Testis (tissue), 3 donors: ENCODE results near the gene C4A. TPM values are rescaled to one million over a fixed set of nuclear protein-coding genes. Genes with fewer than 3 reads are reported as not detected.
"Not testable (repeated sequence)": the region's sequence is repeated elsewhere in the genome, so short reads cannot be mapped to it uniquely, and the experiment has no call there.

Source experiments
- DNase-seq: peaks from one replicate; pipeline ENCODE4 v3.0.0-alpha.2; 2019
- H3K27ac ChIP-seq, 2 donors: fragments of 200-600 bp; sonication (generic); one replicate each; pipeline ENCODE4 v1.5.1; 2019
- H3K27me3 ChIP-seq: fragments of 200-600 bp; sonication (generic); one replicate; pipeline ENCODE4 v1.5.1; 2019
- H3K36me3 ChIP-seq: fragments of 200-600 bp; sonication (generic); one replicate; pipeline ENCODE4 v1.5.1; 2017; ENCODE audit warnings: low read depth; ENCODE audit errors: missing control alignments
- H3K4me1 ChIP-seq: fragments of 200-600 bp; sonication (generic); one replicate; pipeline ENCODE4 v1.5.1; 2019
- H3K4me3 ChIP-seq, 2 donors: fragments of 200-600 bp; sonication (generic); one replicate each; pipeline ENCODE4 v1.5.1; 2017 to 2019
- H3K9me3 ChIP-seq: fragments of 200-600 bp; sonication (generic); one replicate; pipeline ENCODE4 v1.5.1; 2017
- POLR2A ChIP-seq: fragments of 450-650 bp; IDR thresholded peaks from one replicate; pipeline ENCODE4 v1.6.1; 2017; ENCODE audit warnings: antibody characterized with exemption, mild to moderate bottlenecking, moderate library complexity
- WGBS, 2 donors: methylation state at CpG; one replicate each; pipeline ENCODE4 v1.1.5; 2018; 5-methylcytosine and 5-hydroxymethylcytosine counted together
- intact Hi-C: fragments of 100-400 bp; cut with DNase I; formaldehyde crosslinking; loops from one replicate; pipeline ENCODE4 v1.15.1; 2023; ENCODE audit warnings: low total_unique reads
- polyA plus RNA-seq: library from polyadenylated mRNA; stranded (reverse); fragments of 350-450 nt; fragmentation: Illumina TruSeq; extraction: RNeasy Lipid Tissue Mini Kit (QIAGEN cat#74804); gene quantifications from one replicate; pipeline ENCODE4 v1.2.3, GENCODE V29; 2014; ENCODE audit warnings: low read depth, low replicate concordance; ENCODE audit not compliant: insufficient read depth
- total RNA-seq, 2 donors: library from RNA; depleted of rRNA; stranded (reverse); fragments of >200 nt; gene quantifications; one replicate each; pipeline ENCODE4 v1.2.3, GENCODE V29; 2016
- TF ChIP-seq, protein P1 (sequence below), 3 experiments: fragments of 450-650 bp in 2 of 3; fragments of 200-600 bp in 1 of 3; sonication (generic) in 1 of 3; IDR thresholded peaks; one replicate each; pipeline ENCODE4 v1.5.1; 2016 to 2019; ENCODE audit warnings: antibody characterized with exemption in 3 of 3, mild to moderate bottlenecking in 2 of 3, moderate library complexity in 1 of 3

C4A gene
- total and polyA plus RNA-seq, 3 donors from 2014 or later, result 24.6 to 123 (median 114) TPM

DNA sequence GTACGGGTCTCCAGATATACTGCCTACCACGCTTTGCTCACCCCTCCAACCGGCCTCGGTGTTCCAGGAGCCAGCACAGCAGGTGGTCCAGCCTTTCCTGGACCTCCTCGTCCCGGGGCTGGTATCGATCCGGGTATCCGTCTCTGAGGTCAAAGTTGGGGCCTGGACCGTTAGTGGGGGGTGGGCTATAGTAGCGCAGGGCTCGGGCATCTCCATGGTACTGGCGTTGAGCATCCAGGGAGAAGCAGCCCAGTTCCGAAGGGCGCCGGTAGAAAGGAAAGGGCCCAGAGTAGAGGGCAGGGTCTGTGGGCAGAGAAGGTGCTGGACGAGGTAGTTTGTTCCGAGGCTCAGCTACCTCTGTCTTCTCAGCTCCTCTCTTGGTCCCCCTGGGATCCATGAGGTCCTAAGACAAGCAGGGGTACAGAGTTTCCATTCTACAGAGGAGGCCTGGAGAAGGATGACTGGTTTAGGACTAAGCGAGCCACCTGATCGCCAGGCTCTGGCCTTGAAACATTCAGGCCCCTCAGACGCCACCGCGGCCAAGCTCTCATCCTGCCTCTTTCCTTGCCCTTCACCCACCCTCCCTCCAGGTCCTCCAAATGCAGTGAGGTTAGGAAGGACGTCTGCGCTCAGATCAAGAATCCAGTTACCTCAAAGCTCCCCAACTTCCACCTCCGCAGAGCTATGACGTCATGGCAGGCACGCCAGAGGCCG lies 10.4 kb upstream of the C4A start:
- 6 to 16% methylated on average over 23 to 29 of the region's 29 CpGs for WGBS, 2 donors
- Histone ChIP-seq H3K27ac (peak overlapping the region; percentile 91 to 98), H3K4me1 (peaks cover 19% of the 10 kb centered on the region), H3K27me3 (no peaks in the 10 kb centered on the region), H3K4me3 (peak overlapping the region; percentile 77 to 82), H3K36me3 (no peaks in the 10 kb centered on the region), H3K9me3 (no peaks in the 10 kb centered on the region)
- intact Hi-C loops, result no loop called here
- TF ChIP-seq, protein P1, sequence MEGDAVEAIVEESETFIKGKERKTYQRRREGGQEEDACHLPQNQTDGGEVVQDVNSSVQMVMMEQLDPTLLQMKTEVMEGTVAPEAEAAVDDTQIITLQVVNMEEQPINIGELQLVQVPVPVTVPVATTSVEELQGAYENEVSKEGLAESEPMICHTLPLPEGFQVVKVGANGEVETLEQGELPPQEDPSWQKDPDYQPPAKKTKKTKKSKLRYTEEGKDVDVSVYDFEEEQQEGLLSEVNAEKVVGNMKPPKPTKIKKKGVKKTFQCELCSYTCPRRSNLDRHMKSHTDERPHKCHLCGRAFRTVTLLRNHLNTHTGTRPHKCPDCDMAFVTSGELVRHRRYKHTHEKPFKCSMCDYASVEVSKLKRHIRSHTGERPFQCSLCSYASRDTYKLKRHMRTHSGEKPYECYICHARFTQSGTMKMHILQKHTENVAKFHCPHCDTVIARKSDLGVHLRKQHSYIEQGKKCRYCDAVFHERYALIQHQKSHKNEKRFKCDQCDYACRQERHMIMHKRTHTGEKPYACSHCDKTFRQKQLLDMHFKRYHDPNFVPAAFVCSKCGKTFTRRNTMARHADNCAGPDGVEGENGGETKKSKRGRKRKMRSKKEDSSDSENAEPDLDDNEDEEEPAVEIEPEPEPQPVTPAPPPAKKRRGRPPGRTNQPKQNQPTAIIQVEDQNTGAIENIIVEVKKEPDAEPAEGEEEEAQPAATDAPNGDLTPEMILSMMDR (IDR thresholded peaks at IDR 0.05), result no peak
- TF ChIP-seq POLR2A, result no peak
- DNase-seq, result no peak

DNA sequence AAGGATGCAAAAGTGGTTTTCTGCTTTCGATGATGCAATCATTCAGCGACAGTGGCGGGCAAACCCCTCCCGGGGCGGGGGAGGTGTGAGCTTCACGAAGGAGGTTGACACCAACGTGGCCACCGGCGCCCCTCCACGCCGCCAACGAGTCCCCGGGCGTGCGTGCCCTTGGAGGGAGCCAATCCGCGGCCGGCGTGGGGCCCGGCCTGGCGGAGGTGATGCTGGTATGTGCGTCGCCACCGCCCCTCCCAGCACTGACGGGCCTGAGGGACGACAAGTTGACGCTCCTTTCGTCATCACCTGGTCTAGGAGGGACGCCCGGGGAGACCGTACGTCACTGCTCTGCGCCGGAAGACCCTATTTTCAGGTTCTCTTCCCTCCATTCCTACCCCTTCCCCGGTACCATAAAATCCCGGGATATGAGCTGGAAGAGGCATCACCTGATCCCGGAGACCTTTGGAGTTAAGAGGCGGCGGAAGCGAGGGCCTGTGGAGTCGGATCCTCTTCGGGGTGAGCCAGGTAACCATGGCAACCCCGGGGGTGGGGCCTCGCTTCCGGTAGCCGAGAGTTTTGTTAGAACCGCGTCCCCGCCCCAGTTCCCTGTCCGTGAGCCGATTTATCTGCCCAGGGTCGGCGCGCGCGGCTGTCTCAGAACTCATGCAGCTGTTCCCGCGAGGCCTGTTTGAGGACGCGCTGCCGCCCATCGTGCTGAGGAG lies 9.7 kb upstream of the C4A start, which contains the start of gene DXO:
Gene DXO, minus strand, starts transcription at position 146 of the 716 bp plus-strand sequence. CDS start 463 bp downstream, outside the sequence.
- peak; percentile 97 for DNase-seq
- H3K27ac ChIP-seq, result peak within 1 kb of the TSS; percentile 91 to 98
- no peak for TF ChIP-seq POLR2A
- TF ChIP-seq, protein P1 (IDR thresholded peaks at IDR 0.05), result peak in 1 of 3 experiments; percentile 14
- WGBS, 2 donors, result 0 to 1% methylated on average over 23 to 61 of the region's 62 CpGs
- no peaks in the 10 kb centered on the region for H3K9me3 ChIP-seq
- no peaks in the 10 kb centered on the region for H3K36me3 ChIP-seq
- peaks cover 19% of the 10 kb centered on the region for H3K4me1 ChIP-seq
- peak within 1 kb of the TSS; percentile 77 to 82 for H3K4me3 ChIP-seq
- intact Hi-C loops, result no loop called here
- no peaks in the 10 kb centered on the region for H3K27me3 ChIP-seq

DNA sequence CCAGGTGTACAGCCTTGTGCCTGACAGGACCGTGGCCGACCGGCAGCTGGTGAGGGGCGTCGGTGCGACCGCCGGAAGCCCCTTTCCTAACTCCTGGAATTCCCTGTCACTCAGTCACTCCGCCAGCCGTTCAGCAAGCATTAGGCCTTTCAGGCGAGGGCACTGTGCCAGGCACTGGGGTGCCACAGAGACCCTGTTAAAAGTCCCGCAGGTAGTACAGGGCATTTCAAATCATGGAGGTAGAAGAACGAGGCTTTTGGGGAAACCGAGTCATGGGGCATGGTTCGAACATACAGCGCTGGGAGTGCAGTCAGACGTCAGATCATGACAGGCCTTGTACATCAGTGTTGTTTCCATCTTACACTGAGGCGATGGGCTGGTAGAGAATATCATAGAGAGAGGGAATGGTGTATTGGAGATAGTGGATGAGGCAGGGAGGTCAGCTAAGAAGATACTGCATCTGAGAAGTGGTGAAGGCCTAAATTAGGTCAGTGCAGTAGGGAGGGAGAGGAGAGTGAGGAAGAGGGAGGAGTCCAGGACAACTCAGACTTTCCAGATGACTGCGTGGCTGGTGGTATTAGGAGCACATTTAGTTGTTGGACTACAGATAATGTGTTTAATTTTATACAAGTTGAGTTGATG lies 9.0 kb upstream of the C4A start:
- Histone ChIP-seq H3K9me3 (no peaks in the 10 kb centered on the region), H3K27ac (peak overlapping the region; percentile 91 to 98), H3K27me3 (no peaks in the 10 kb centered on the region), H3K36me3 (no peaks in the 10 kb centered on the region), H3K4me3 (peak overlapping the region; percentile 77 to 82), H3K4me1 (peaks cover 19% of the 10 kb centered on the region)
- no peak for TF ChIP-seq POLR2A
- 8 to 9% methylated on average over 8 to 13 of the region's 19 CpGs for WGBS, 2 donors
- no peak for DNase-seq
- intact Hi-C loops, result no loop called here

DNA sequence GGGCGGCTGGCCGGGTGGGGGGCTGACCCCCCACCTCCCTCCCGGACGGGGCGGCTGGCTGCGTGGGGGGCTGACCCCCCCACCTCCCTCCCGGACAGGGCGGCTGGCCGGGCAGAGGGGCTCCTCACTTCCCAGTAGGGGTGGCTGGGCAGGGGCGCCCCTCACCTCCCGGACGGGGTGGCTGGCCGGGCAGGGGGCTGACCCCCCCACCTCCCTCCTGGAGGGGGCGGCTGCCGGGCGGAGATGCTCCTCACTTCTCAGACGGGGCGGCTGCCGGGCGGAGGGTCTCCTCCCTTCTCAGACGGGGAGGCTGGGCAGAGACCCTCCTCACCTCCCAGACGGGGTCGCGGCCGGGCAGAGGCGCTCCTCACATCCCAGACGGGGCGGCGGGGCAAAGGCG lies 5.8 kb upstream of the C4A start:
- H3K27ac ChIP-seq, intact Hi-C loops, H3K4me3 ChIP-seq, DNase-seq, H3K9me3 ChIP-seq, H3K36me3 ChIP-seq, H3K27me3 ChIP-seq: not testable (repeated sequence)
- H3K4me1 ChIP-seq, result peaks cover 16% of the 10 kb centered on the region
- 98% methylated on average over 13 of the region's 30 CpGs; no CpG with 5 or more reads in 1 of the 2 donors for WGBS, 2 donors

DNA sequence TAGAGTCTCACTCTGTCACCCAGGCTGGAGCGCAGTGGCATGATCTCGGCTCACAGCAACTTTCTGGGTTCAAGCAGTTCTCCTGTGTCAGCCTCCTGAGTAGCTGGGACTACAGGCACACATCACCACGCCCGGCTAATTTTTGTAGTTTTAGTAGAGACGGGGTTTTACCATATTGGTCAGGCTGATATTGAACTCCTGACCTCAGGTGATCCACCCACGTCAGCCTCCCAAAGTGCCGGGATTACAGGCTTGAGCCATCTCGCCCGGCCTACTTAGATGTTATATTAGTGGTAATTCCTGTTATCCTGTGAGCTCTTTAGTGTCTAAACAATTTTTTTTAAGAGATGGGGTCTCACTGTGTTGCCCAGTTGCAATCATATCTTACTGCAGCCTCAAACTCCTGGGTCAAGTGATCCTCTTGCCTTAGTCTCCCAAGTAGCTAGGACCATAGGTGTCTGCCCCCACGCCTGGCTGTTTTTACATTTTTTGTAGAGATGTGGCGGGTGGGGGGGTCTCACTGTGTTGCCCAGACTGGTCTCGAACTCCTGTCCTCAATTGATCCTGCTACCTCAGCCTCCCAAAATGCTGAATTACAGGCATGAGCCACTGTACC lies 3.9 kb upstream of the C4A start:
- H3K27ac ChIP-seq, result no peak overlapping the region
- H3K9me3 ChIP-seq, result no peaks in the 10 kb centered on the region
- H3K36me3 ChIP-seq, result no peaks in the 10 kb centered on the region
- no peak for DNase-seq
- WGBS, 2 donors, result 94 to 95% methylated on average over 12 of the region's 12 CpGs
- intact Hi-C loops, result no loop called here
- TF ChIP-seq POLR2A, result no peak
- TF ChIP-seq, protein P1 (IDR thresholded peaks at IDR 0.05), result no peak
- H3K4me3 ChIP-seq, result no peak overlapping the region
- peaks cover 6% of the 10 kb centered on the region for H3K4me1 ChIP-seq
- no peaks in the 10 kb centered on the region for H3K27me3 ChIP-seq
